ENCODE results near the gene FIBCD1. TPM values are rescaled to one million over a fixed set of nuclear protein-coding genes. Genes with fewer than 3 reads are reported as not detected.

The FIBCD1 gene
- total and polyA plus RNA-seq, 2 of the 8 experiments (the other 6 are each of a cell fraction or from before 2014, with no cell fraction given): 6.1 to 8.8 TPM

GRCh38 chr9:130937146-130938076 is 1.6 kb downstream of the FIBCD1 start:
- Histone ChIP-seq H3K14ac (ENCODE audit: insufficient read length) (no peak overlapping the region), H2BK12ac (ENCODE audit: low read depth, low read length) (peak overlapping the region; percentile 93; the same call in 1 of the 2 replicates), H4K8ac (ENCODE audit: extremely low read depth, insufficient read depth, low read length) (no peak overlapping the region), H3K23ac (ENCODE audit: insufficient read length) (no peak overlapping the region), H2AFZ (ENCODE audit: low read length) (no peak overlapping the region), H3K79me2 (ENCODE audit: control insufficient read depth in 1 of 2, insufficient read depth in 2 of 2, low read length in 2 of 2) (no peaks in the 10 kb centered on the region), H2AK5ac (ENCODE audit: low read depth, low read length) (peak overlapping the region; percentile 88), H3K9ac (replicated peaks in 1 of 4; ENCODE audit: extremely low read depth in 1 of 4, low read depth in 3 of 4, low read length in 3 of 4) (no peak overlapping the region), H2BK5ac (ENCODE audit: low read depth, low read length) (peak overlapping the region; percentile 75; the same call in 1 of the 2 replicates), H3K4me3 (ENCODE audit: extremely low read depth in 1 of 4, insufficient read depth in 2 of 4, low read depth in 3 of 4, low read length in 4 of 4) (peak overlapping the region in 3 of 4 experiments; percentile 62 to 96 (median 62); a peak in 5 of 8 replicates), H3K18ac (ENCODE audit: extremely low read depth, low read length) (peak overlapping the region; percentile 60), H3K4ac (replicated peaks; ENCODE audit: insufficient read length, low read depth, low read length) (no peak overlapping the region), H3K27me3 (replicated peaks in 1 of 4; ENCODE audit: control insufficient read depth in 3 of 4, extremely low read depth in 1 of 4, insufficient read depth in 3 of 4, low read length in 3 of 4) (peaks cover 18 to 44% (median 32%) of the 10 kb centered on the region in 4 experiments), H3K36me3 (ENCODE audit: control insufficient read depth in 2 of 4, insufficient read depth in 4 of 4, low read length in 3 of 4) (no peaks in the 10 kb centered on the region; a peak in 1 of 8 replicates), H3K4me2 (ENCODE audit: insufficient read depth in 1 of 2, low read depth in 2 of 2, low read length in 2 of 2) (peak overlapping the region; percentile 16 to 83), H3K56ac (replicated peaks; ENCODE audit: insufficient read length, low read depth, low read length) (no peak overlapping the region), H4K20me1 (replicated peaks in 1 of 2; ENCODE audit: control insufficient read depth in 1 of 2, insufficient read depth in 2 of 2, low read length in 2 of 2) (peaks cover 3 to 5% of the 10 kb centered on the region in 2 experiments), H2BK15ac (ENCODE audit: low read length) (peak overlapping the region; percentile 94; the same call in 1 of the 2 replicates), H3K9me3 (ENCODE audit: insufficient read depth in 2 of 2, low read depth in 1 of 2, low read length in 1 of 2) (no peaks in the 10 kb centered on the region), H3K79me1 (ENCODE audit: low read depth, low read length) (no peaks in the 10 kb centered on the region), H4K91ac (replicated peaks; ENCODE audit: insufficient read length, low read length) (peak overlapping the region; percentile 46), H2BK20ac (ENCODE audit: low read length) (0 out of 2 replicates have a peak overlapping the region, but pooled peaks have one; percentile 32), H3K27ac (ENCODE audit: low read depth, low read length) (no peak overlapping the region), H3K4me1 (replicated peaks in 1 of 4; ENCODE audit: control insufficient read depth in 3 of 4, insufficient read depth in 4 of 4, low read length in 3 of 4) (peaks cover 8 to 59% (median 32%) of the 10 kb centered on the region in 4 experiments), H4K5ac (ENCODE audit: insufficient read length, low read depth, low read length) (no peak overlapping the region), H2BK120ac (replicated peaks; ENCODE audit: low read depth, low read length) (peak overlapping the region; percentile 28), H3K23me2 (ENCODE audit: low read depth, low read length) (peaks cover 14% of the 10 kb centered on the region; the same call in 1 of the 2 replicates)
- no peak for FAIRE-seq
- ChIA-PET POLR2A (ENCODE audit: partially characterized antibody) (interaction anchor here (0.7 to 1.4 kb wide), 3 partner anchors 27 to 44 kb away, joined by 3 to 4 read pairs (median 3); no protein-coding TSS in a partner anchor), CTCF (ENCODE audit: partially characterized antibody) (interaction anchor here (0.9 to 7.8 kb wide), 9 partner anchors 11 to 230 kb away, joined by 3 to 38 read pairs (median 5); no protein-coding TSS in a partner anchor)
- WGBS, 2 experiments (ENCODE audit: extremely low coverage in 1 of 2, insufficient coverage in 1 of 2, insufficient read length in 1 of 2, insufficient replicate concordance in 2 of 2, low coverage in 1 of 2, low lambda C conversion rate in 2 of 2, missing lambda C conversion rate in 1 of 2): 75% methylated on average over 23 of the region's 23 CpGs; no CpG with 5 or more reads in 1 of the 2 experiments
- no peak for TF ChIP-seq PHF8 (conservative IDR thresholded peaks at IDR 0.05; ENCODE audit: low read depth, low read length)
- TF ChIP-seq ATF2 (IDR thresholded peaks at IDR 0.05; ENCODE audit: low read length): no peak
- TF ChIP-seq CBX8 (IDR thresholded peaks at IDR 0.05; ENCODE audit: borderline replicate concordance, low read depth, low read length): no peak
- TF ChIP-seq SIX5 (IDR thresholded peaks at IDR 0.05; ENCODE audit: low read depth, low read length): no peak
- TF ChIP-seq KDM1A (IDR thresholded peaks at IDR 0.05; ENCODE audit: borderline replicate concordance, low read length): peak; percentile 82; the same call in 1 of the 2 replicates
- no peak for TF ChIP-seq GTF2F1 (IDR thresholded peaks at IDR 0.05; ENCODE audit: borderline replicate concordance, low read depth, low read length)
- no peak for DNase-seq (ENCODE audit: low read depth in 1 of 2, low spot score in 2 of 2)
